Measurements from ENCODE around the gene ZNF628. TPM values are rescaled to one million over a fixed set of nuclear protein-coding genes. Genes with fewer than 3 reads are reported as not detected.

ZNF628 gene
- total and polyA plus RNA-seq, 2 of the 8 experiments (the other 6 are each of a cell fraction or from before 2014, with no cell fraction given): 1.7 to 10.8 TPM

DNA sequence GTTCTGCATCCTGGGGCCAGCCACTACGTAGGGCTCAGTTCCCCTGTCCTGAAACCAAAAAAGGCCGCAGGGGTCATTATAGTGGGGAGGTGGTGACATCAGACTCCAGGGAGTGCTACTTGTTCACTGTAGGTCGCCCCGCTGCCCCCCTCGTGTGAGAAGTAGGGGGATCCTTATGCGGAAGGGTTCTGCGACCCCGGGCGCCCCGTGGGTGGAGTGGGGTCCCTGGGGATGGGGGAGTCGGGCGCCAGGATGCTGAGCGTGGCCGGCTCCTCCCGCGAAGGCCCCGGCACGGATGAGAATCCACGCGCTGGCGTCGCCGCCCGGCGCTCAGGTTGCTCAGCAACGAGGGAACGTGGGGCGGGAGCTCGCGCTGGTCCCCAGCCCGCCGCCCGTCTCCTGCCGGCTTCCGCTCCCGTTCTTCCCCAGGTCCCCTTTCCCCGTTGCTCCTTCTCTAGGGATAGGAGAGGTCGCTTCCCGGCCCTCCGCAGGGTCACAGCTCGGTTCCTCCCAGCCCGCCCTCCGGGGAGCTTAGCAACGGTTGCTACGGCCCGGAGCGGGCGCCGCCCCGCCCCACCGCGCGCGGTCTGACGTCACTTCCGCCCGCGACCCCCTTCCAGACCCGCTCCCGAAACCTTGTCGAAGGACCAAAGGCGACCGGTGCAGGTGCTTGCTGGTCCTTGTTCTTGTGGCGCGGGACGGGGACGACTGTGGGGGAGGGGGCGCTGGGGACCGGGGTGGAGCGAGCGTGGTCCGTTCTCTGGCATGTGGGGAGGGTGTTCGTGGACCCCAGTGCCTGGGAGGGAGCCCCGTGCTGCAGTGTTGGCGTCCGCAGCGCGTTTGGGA, 8.4 kb downstream of the ZNF628 start, which contains the start of gene NAT14 (continued):
- TF ChIP-seq BCL11A (IDR thresholded peaks at IDR 0.05; ENCODE audit: low read depth in 2 of 2, low read length in 2 of 2) (no peak), POLR2AphosphoS5 (IDR thresholded peaks at IDR 0.05; ENCODE audit: low read depth, low read length) (peak; percentile 44), FOSL1 (IDR thresholded peaks at IDR 0.05; ENCODE audit: insufficient read depth, low read depth, low read length) (no peak)
